Measurements from ENCODE around the gene GTF2H4.

The GTF2H4 gene

GRCh38 chr6:30875244-30876038 lies 32.6 kb upstream of the GTF2H4 start:
- Histone ChIP-seq H3K36me3 (ENCODE audit: control insufficient read depth, insufficient read depth, low read length) (no peaks in the 10 kb centered on the region), H3K9me3 (ENCODE audit: control insufficient read depth, insufficient read depth, low read length) (peaks cover 26% of the 10 kb centered on the region), H3K27ac (ENCODE audit: low read depth, low read length) (no peak overlapping the region), H3K9ac (ENCODE audit: low read depth, low read length) (no peak overlapping the region), H3K4me1 (ENCODE audit: control insufficient read depth, insufficient read depth, low read length) (peaks cover 20% of the 10 kb centered on the region), H3K27me3 (ENCODE audit: control insufficient read depth, insufficient read depth, low read length) (no peaks in the 10 kb centered on the region; the same call in 1 of the 2 replicates), H3K4me3 (ENCODE audit: low read depth, low read length) (no peak overlapping the region)

- Histone ChIP-seq H3K4me1 (ENCODE audit: control insufficient read depth, insufficient read depth, low read length) (peaks cover 27% of the 10 kb centered on the region), H3K36me3 (ENCODE audit: control insufficient read depth, insufficient read depth, low read length) (no peaks in the 10 kb centered on the region), H3K9me3 (ENCODE audit: control insufficient read depth, insufficient read depth, low read length) (peaks cover 19% of the 10 kb centered on the region), H3K4me3 (ENCODE audit: low read depth, low read length) (no peak overlapping the region), H3K27me3 (ENCODE audit: control insufficient read depth, insufficient read depth, low read length) (no peaks in the 10 kb centered on the region; the same call in 1 of the 2 replicates), H3K9ac (ENCODE audit: low read depth, low read length) (no peak overlapping the region), H3K27ac (ENCODE audit: low read depth, low read length) (no peak overlapping the region)
Observed at GRCh38 chr6:30876039-30876730, 31.8 kb upstream of the GTF2H4 start.

- H3K4me3 ChIP-seq (ENCODE audit: low read depth, low read length) = no peak overlapping the region; the same call in 1 of the 2 replicates
- H3K27me3 ChIP-seq (ENCODE audit: control insufficient read depth, insufficient read depth, low read length) = no peaks in the 10 kb centered on the region; the same call in 1 of the 2 replicates
- H3K36me3 ChIP-seq (ENCODE audit: control insufficient read depth, insufficient read depth, low read length) = no peaks in the 10 kb centered on the region
- H3K9ac ChIP-seq (ENCODE audit: low read depth, low read length) = no peak overlapping the region
- peaks cover 4% of the 10 kb centered on the region; the same call in 1 of the 2 replicates for H3K9me3 ChIP-seq (ENCODE audit: control insufficient read depth, insufficient read depth, low read length)
- peak overlapping the region; percentile 58 for H3K27ac ChIP-seq (ENCODE audit: low read depth, low read length)
- H3K4me1 ChIP-seq (ENCODE audit: control insufficient read depth, insufficient read depth, low read length) = peaks cover 41% of the 10 kb centered on the region
Observed at GRCh38 chr6:30877419-30878262, 30.4 kb upstream of the GTF2H4 start.

DNA sequence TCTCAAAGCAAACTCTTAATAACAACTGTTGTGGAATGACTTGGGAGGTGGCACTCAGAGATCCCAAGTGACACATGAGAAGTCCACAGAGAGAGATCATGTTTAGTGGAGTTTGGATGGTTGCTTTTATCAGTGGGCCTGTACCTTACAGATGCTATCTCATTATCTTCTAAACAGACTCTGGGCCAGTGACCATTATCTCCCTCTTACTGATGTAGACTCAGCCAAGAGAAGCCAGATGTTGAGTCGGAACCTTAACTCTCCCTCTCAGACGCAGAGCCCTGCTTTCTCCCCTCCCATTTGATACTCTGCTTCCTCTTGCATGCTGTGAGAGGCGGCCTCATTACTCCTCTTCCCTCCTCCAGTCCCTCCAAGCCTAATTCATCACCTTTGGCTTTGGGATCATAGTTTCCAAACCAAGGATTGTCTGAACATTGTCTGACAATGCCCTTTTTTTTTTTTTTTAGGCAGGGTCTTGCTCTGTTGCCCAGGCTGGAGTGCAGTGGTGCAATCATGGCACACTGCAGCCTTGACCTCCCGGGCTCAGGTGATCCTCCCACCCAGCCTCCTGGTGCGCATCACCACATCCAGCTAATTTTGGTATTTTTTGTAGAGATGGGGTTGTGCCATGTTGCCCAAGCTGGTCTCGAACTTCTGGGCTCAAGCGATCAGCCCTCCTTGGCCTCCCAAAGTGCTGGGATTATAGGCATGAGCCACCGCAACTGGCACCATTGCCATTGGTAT lies 28.2 kb upstream of the GTF2H4 start:
- Histone ChIP-seq H3K4me3 (ENCODE audit: low read depth, low read length) (peak overlapping the region; percentile 64; the same call in 1 of the 2 replicates), H3K9ac (ENCODE audit: low read depth, low read length) (no peak overlapping the region), H3K9me3 (ENCODE audit: control insufficient read depth, insufficient read depth, low read length) (no peaks in the 10 kb centered on the region), H3K27me3 (ENCODE audit: control insufficient read depth, insufficient read depth, low read length) (no peaks in the 10 kb centered on the region; the same call in 1 of the 2 replicates), H3K27ac (ENCODE audit: low read depth, low read length) (peak overlapping the region; percentile 90), H3K36me3 (ENCODE audit: control insufficient read depth, insufficient read depth, low read length) (no peaks in the 10 kb centered on the region), H3K4me1 (ENCODE audit: control insufficient read depth, insufficient read depth, low read length) (peaks cover 50% of the 10 kb centered on the region)

- Histone ChIP-seq H3K27ac (ENCODE audit: low read depth, low read length) (peak overlapping the region; percentile 90), H3K4me3 (ENCODE audit: low read depth, low read length) (peak overlapping the region; percentile 64), H3K27me3 (ENCODE audit: control insufficient read depth, insufficient read depth, low read length) (no peaks in the 10 kb centered on the region; the same call in 1 of the 2 replicates), H3K4me1 (ENCODE audit: control insufficient read depth, insufficient read depth, low read length) (peaks cover 59% of the 10 kb centered on the region), H3K9me3 (ENCODE audit: control insufficient read depth, insufficient read depth, low read length) (no peaks in the 10 kb centered on the region), H3K9ac (ENCODE audit: low read depth, low read length) (peak overlapping the region; percentile 24; the same call in 1 of the 2 replicates), H3K36me3 (ENCODE audit: control insufficient read depth, insufficient read depth, low read length) (no peaks in the 10 kb centered on the region)
Observed at GRCh38 chr6:30880698-30881252, 27.2 kb upstream of the GTF2H4 start.

DNA sequence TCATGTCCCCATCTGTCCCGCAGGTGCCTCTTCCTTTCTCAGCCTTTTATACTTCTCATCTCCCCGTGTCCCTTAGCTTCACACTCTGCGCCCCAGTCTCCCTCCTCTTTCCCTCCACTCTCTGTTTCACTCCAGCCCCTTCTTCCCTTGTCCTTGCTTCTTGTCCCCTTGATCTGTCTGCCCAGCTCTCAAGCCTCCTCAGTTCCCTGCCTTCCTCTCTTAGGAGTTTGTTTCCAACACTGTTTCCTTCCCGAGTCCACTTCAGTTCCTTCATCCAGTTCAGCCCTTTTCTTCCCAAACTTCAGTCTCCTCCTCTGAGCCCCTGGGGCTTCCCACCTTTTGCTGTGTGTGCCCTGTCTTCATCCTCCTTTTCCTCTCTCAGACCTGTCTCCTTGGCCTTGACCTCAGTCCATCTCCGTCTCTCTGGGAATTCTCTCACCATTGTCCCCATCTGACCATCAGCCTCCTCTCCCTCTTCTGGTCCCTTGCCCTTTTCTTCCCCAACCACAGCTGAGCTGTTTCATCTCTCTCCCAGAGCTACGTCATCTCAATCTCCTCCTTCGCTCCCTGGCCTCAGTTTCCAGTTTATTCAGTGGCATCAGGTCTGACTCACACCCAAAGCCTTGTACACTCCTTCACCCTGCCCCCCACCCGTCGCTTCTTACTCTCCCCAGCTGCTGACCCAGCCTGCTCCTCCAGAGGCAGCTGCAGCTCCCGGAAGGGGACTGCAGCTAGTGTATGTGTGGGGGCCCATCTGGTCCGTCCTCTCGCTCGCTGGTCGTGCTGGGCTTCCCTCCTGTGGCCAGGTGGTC lies 26.4 kb upstream of the GTF2H4 start:
- Histone ChIP-seq H3K36me3 (ENCODE audit: control insufficient read depth, insufficient read depth, low read length) (no peaks in the 10 kb centered on the region), H3K4me1 (ENCODE audit: control insufficient read depth, insufficient read depth, low read length) (peaks cover 63% of the 10 kb centered on the region), H3K9me3 (ENCODE audit: control insufficient read depth, insufficient read depth, low read length) (no peaks in the 10 kb centered on the region), H3K9ac (ENCODE audit: low read depth, low read length) (0 out of 2 replicates have a peak overlapping the region, but pooled peaks have one; percentile 24), H3K27me3 (ENCODE audit: control insufficient read depth, insufficient read depth, low read length) (no peaks in the 10 kb centered on the region; the same call in 1 of the 2 replicates), H3K27ac (ENCODE audit: low read depth, low read length) (peak overlapping the region; percentile 94), H3K4me3 (ENCODE audit: low read depth, low read length) (peak overlapping the region; percentile 75)

DNA sequence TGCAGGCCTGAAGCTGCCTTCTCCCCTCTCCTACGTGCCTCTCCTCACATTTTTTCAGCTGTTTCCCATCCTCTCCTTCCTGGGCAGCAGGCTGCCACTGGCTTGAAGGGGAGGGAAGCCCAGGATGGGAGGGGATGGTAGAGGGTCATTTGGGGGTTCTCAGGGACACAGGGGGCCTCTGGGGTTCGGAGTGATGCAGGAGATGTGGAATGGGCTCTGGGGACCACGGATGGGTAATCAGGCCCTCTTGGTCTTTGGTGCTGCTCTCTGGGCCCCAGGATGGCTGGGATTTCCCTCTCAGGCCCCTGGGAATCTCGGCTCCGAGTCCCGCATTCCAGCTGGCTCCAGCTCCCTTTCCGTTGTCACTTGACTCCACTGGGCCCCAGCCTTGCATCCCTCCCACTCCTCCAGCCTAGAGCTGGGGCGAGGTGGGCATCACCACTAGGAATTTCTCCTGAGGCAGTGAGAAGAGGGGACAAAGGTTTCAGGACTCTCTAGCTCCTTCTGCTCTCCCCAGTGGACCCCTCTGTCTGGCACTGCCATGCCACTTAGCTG lies 25.7 kb upstream of the GTF2H4 start:
- peaks cover 66% of the 10 kb centered on the region for H3K4me1 ChIP-seq (ENCODE audit: control insufficient read depth, insufficient read depth, low read length)
- H3K27ac ChIP-seq (ENCODE audit: low read depth, low read length) = peak overlapping the region; percentile 94
- no peak overlapping the region for H3K9ac ChIP-seq (ENCODE audit: low read depth, low read length)
- H3K4me3 ChIP-seq (ENCODE audit: low read depth, low read length) = peak overlapping the region; percentile 75; the same call in 1 of the 2 replicates
- no peaks in the 10 kb centered on the region; the same call in 1 of the 2 replicates for H3K27me3 ChIP-seq (ENCODE audit: control insufficient read depth, insufficient read depth, low read length)
- no peaks in the 10 kb centered on the region for H3K9me3 ChIP-seq (ENCODE audit: control insufficient read depth, insufficient read depth, low read length)
- no peaks in the 10 kb centered on the region for H3K36me3 ChIP-seq (ENCODE audit: control insufficient read depth, insufficient read depth, low read length)

DNA sequence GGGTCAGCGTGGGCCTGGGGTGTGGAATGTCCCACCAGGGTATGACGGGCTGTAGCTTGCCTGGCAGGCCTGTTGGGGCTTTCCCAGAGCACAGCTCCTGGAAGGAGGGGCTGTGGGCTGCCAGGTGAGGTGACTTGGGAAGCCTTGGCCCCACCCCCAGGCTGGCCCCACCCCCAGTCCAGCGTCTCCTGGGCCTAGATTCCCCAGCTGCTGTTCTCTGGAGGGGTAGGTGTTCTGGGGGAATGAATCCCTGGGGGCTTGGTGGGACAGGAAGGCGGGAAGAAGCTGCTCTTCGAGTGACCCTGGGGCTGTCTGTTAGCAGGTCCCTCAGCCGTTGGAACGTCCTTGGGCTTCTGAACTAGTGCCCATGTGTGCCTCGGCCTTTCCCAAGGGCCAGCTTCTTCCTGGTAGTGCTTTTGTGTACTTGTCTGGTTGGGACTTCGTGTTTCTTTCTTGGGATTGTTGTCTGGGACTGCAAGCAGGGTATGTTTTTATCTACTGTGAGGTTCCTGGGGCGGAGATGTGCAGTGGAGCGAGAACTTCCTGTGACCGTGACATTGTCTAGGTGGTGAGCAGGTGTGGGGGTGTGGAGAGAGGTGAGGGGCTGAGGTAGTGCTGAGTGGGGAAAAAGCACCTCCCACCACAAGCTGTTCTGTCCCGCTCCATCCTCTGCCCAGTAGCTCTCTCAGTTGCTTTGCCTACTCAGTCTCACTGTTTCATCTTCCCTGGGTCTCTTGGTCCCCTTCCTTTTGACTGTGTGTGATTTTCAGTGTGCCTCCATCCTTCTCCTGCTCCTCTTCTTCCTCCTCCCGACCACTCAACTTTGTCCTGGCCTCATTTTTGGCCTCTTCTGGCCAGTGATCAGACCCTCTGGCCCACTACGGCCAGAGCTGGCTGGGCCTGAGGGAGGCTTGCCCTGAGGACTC lies 25.0 kb upstream of the GTF2H4 start:
- Histone ChIP-seq H3K27me3 (ENCODE audit: control insufficient read depth, insufficient read depth, low read length) (no peaks in the 10 kb centered on the region; the same call in 1 of the 2 replicates), H3K9ac (ENCODE audit: low read depth, low read length) (0 out of 2 replicates have a peak overlapping the region, but pooled peaks have one; percentile 14), H3K4me3 (ENCODE audit: low read depth, low read length) (peak overlapping the region; percentile 75), H3K4me1 (ENCODE audit: control insufficient read depth, insufficient read depth, low read length) (peaks cover 62% of the 10 kb centered on the region), H3K9me3 (ENCODE audit: control insufficient read depth, insufficient read depth, low read length) (no peaks in the 10 kb centered on the region), H3K27ac (ENCODE audit: low read depth, low read length) (peak overlapping the region; percentile 94), H3K36me3 (ENCODE audit: control insufficient read depth, insufficient read depth, low read length) (no peaks in the 10 kb centered on the region)

Measured in HUES48 (cell line).